Cardiac fibroblast (primary cell): ENCODE measurements around the gene CD207.
"Not testable (repeated sequence)": the region's sequence is repeated elsewhere in the genome, so short reads cannot be mapped to it uniquely, and the experiment has no call there.

Experiments used
- DNase-seq, 2 donors: peaks; one replicate each; pipeline versions ENCODE4 v3.0.0 to v3.0.0-alpha.2; 2010; ENCODE audit warnings: low read depth in 2 of 2
- H3K4me3 ChIP-seq, 2 donors: replicated peaks in 1 of 2; 1 replicate in 1 of 2; 2 replicates in 1 of 2; pipeline ENCODE4 v1.5.1; 2011; ENCODE audit warnings: low read depth in 2 of 2, low read length in 2 of 2, mild to moderate bottlenecking in 2 of 2, moderate library complexity in 1 of 2
- CTCF ChIP-seq: IDR thresholded peaks from one replicate; pipeline ENCODE4 v1.5.1; 2011; ENCODE audit warnings: low read depth, mild to moderate bottlenecking, low read length, inconsistent platforms

Gene CD207

GRCh38 chr2:70807828-70808118, 27.8 kb downstream of the CD207 start:
- H3K4me3 ChIP-seq: no peak overlapping the region
- TF ChIP-seq CTCF: no peak
- no peak for DNase-seq

GRCh38 chr2:70807102-70807827, 28.4 kb downstream of the CD207 start:
- H3K4me3 ChIP-seq: no peak overlapping the region
- DNase-seq: no peak
- no peak for TF ChIP-seq CTCF

GRCh38 chr2:70806620-70807019, 29.0 kb downstream of the CD207 start:
- H3K4me3 ChIP-seq: no peak overlapping the region
- DNase-seq: no peak
- TF ChIP-seq CTCF: no peak

GRCh38 chr2:70806013-70806412, 29.6 kb downstream of the CD207 start:
- no peak overlapping the region for H3K4me3 ChIP-seq
- DNase-seq: no peak
- no peak for TF ChIP-seq CTCF

DNA sequence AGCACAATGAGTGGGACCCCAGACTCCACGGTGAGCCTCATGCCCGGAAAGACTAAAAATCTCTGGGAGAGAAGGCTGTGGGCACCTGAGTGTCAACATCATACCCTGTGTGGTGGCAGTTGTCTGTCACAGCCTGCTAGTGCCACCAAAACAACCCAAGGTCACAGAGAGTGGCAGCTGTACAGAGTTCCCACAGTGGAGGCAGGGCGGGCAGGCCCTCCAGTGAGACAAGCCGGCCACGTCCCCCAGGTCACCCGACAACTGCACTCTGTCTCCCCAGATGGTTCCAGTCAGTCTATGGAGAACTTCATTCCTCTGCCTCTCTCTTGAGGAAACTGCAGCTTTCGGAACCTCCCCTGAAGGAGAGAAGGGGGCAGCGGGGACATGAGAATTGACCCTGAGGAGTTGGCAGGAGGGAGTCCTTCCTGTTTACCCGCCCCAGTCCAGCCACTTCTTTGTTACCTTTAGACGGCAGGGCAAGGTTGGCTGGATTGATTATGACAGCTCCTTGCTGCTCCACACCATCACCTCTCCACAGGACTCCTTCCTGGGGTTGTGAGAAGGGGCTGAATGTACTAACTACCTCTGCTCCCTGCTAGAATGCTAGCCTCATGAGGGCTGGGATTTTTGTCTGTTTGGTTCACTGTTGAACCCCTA, 33.9 kb downstream of the CD207 start:
- DNase-seq: no peak
- no peak overlapping the region for H3K4me3 ChIP-seq
- no peak for TF ChIP-seq CTCF

- TF ChIP-seq CTCF: no peak
- DNase-seq: no peak
- no peak overlapping the region for H3K4me3 ChIP-seq
Measured at GRCh38 chr2:70799706-70800105, 35.9 kb downstream of the CD207 start.

DNA sequence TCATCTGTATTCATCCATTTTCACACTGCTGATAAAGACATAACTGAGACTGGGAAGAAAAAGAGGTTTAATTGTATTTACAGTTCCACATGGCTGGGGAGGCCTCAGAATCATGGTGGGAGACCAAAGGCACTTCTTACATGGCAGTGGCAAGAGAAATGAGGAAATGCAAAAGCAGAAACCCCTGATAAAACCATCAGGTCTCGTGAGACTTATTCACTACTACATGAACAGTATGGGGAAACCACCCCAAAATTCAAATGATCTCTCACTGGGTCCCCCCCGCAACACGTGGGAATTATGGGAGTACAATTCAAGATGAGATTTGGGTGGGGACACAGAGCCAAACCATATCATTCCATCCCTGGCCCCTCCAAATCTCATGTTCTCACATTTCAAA, 37.6 kb downstream of the CD207 start:
- not testable (repeated sequence) for H3K4me3 ChIP-seq, DNase-seq
